ENCODE measurements around the gene ADORA1. TPM values are rescaled to one million over a fixed set of nuclear protein-coding genes. Genes with fewer than 3 reads are reported as not detected.

ADORA1 gene
- total and polyA plus RNA-seq, 10 of the 15 experiments (the other 5 are each of a cell fraction or from before 2014, with no cell fraction given), result not detected

DNA sequence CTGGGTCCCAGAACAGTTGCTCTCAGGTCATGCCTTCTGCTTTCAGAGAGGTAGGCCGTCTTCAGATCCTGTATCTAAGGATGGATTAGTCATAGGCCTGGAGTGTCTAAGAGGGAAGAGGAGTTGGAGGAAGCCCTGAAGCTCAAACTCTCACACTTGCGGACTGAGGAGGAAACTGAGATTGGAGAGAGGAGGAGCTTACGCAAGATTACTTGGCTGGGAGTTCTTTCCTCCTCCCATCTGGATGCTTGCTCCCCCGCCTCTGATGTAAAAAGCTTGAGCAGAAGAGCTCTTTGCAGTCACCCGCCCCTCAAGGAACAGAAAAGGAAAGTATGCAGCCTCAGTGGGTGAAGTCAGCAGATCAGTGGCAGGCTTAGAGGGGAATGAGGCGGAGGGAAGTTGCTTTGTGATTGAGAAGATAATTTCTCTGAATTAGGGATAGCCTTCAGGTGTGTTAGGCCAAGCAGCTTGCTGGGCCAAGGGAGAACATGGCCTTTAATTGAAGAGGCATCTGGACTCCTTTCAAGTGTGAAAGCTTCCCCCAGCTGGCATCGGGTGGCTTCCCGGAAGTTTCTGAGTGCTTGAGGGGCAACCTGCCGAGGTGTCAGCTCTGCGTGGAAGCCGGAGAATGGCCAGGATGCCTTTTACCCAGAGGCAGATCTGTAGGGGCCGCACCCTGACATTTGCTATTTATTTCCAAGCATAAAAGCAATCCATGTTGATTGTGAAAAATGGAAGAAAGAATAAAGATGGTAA is 6.6 kb downstream of the ADORA1 start:
- Histone ChIP-seq H3K4me2 (ENCODE audit: control insufficient read depth, insufficient read depth) (no peak overlapping the region), H3K36me3 (ENCODE audit: control insufficient read depth in 2 of 2, insufficient read depth in 2 of 2, low read length in 1 of 2) (no peaks in the 10 kb centered on the region), H3K27me3 (replicated peaks in 1 of 2; ENCODE audit: control insufficient read depth in 2 of 2, insufficient read depth in 2 of 2, low read length in 1 of 2) (peaks cover 9 to 10% of the 10 kb centered on the region in 2 experiments), H3K4me3 (no peak overlapping the region), H3K79me2 (ENCODE audit: control insufficient read depth, insufficient read depth, low read length) (no peaks in the 10 kb centered on the region), H3K4me1 (ENCODE audit: control insufficient read depth, insufficient read depth, low read length) (no peaks in the 10 kb centered on the region), H4K20me1 (ENCODE audit: control insufficient read depth, insufficient read depth) (no peaks in the 10 kb centered on the region), H2AFZ (ENCODE audit: control insufficient read depth, low read depth, low read length) (no peak overlapping the region), H3K9me3 (replicated peaks; ENCODE audit: control insufficient read depth, insufficient read depth, low read length) (no peaks in the 10 kb centered on the region), H3K27ac (ENCODE audit: control insufficient read depth, insufficient read depth) (no peak overlapping the region), H3K9ac (ENCODE audit: control insufficient read depth, insufficient read depth, low read length) (no peak overlapping the region)
- RAD21 ChIA-PET (ENCODE audit: unreplicated experiment), result no interaction called here
- POLR2A ChIA-PET, result no interaction called here
- WGBS (ENCODE audit: insufficient coverage, insufficient replicate concordance, low lambda C conversion rate, missing lambda C conversion rate), result 38% methylated on average over 12 of the region's 12 CpGs
- SMC1A ChIA-PET (ENCODE audit: uncharacterized antibody, unreplicated experiment), result interaction anchor here (0.9 kb wide), 1 partner anchor 93 kb away, joined by 3 read pairs; no protein-coding TSS in a partner anchor
- no peak for FAIRE-seq
- intact Hi-C loops (cut with micrococcal nuclease; ENCODE audit: unreplicated experiment), result no loop called here
- CTCF ChIA-PET, result interaction anchor here (0.5 to 1.3 kb wide), 4 partner anchors 77 to 557 kb away, joined by 3 read pairs; no protein-coding TSS in a partner anchor
- in situ Hi-C loops (cut with MboI), result no loop called here
- TF ChIP-seq BCL11A (IDR thresholded peaks at IDR 0.05; ENCODE audit: low read depth, low read length) (no peak), JUND (IDR thresholded peaks at IDR 0.05; ENCODE audit: low read depth, low read length) (no peak), RBBP5 (conservative IDR thresholded peaks at IDR 0.05) (no peak), BRCA1 (IDR thresholded peaks at IDR 0.05; ENCODE audit: low read depth, low read length) (no peak), LARP7 (IDR thresholded peaks at IDR 0.05) (no peak), BACH1 (IDR thresholded peaks at IDR 0.05; ENCODE audit: borderline replicate concordance) (no peak), MXI1 (IDR thresholded peaks at IDR 0.05; ENCODE audit: low read depth, low read length) (no peak), YY1 (IDR thresholded peaks at IDR 0.05; ENCODE audit: low read depth, low read length) (no peak), RAD51 (IDR thresholded peaks at IDR 0.05) (no peak), RB1 (IDR thresholded peaks at IDR 0.05; ENCODE audit: borderline replicate concordance) (no peak), POU2F2 (IDR thresholded peaks at IDR 0.05; ENCODE audit: borderline replicate concordance, low read depth, low read length) (no peak), CBFB (IDR thresholded peaks at IDR 0.05; ENCODE audit: low read depth) (no peak), JUNB (IDR thresholded peaks at IDR 0.05) (no peak)
- TF ChIP-seq, protein P1, sequence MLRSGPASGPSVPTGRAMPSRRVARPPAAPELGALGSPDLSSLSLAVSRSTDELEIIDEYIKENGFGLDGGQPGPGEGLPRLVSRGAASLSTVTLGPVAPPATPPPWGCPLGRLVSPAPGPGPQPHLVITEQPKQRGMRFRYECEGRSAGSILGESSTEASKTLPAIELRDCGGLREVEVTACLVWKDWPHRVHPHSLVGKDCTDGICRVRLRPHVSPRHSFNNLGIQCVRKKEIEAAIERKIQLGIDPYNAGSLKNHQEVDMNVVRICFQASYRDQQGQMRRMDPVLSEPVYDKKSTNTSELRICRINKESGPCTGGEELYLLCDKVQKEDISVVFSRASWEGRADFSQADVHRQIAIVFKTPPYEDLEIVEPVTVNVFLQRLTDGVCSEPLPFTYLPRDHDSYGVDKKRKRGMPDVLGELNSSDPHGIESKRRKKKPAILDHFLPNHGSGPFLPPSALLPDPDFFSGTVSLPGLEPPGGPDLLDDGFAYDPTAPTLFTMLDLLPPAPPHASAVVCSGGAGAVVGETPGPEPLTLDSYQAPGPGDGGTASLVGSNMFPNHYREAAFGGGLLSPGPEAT (IDR thresholded peaks at IDR 0.05; ENCODE audit: low read depth), result no peak
- TF ChIP-seq, protein P2, sequence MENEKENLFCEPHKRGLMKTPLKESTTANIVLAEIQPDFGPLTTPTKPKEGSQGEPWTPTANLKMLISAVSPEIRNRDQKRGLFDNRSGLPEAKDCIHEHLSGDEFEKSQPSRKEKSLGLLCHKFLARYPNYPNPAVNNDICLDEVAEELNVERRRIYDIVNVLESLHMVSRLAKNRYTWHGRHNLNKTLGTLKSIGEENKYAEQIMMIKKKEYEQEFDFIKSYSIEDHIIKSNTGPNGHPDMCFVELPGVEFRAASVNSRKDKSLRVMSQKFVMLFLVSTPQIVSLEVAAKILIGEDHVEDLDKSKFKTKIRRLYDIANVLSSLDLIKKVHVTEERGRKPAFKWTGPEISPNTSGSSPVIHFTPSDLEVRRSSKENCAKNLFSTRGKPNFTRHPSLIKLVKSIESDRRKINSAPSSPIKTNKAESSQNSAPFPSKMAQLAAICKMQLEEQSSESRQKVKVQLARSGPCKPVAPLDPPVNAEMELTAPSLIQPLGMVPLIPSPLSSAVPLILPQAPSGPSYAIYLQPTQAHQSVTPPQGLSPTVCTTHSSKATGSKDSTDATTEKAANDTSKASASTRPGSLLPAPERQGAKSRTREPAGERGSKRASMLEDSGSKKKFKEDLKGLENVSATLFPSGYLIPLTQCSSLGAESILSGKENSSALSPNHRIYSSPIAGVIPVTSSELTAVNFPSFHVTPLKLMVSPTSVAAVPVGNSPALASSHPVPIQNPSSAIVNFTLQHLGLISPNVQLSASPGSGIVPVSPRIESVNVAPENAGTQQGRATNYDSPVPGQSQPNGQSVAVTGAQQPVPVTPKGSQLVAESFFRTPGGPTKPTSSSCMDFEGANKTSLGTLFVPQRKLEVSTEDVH (IDR thresholded peaks at IDR 0.05; ENCODE audit: low read depth, partially characterized antibody), result no peak
- TF ChIP-seq, protein P3, sequence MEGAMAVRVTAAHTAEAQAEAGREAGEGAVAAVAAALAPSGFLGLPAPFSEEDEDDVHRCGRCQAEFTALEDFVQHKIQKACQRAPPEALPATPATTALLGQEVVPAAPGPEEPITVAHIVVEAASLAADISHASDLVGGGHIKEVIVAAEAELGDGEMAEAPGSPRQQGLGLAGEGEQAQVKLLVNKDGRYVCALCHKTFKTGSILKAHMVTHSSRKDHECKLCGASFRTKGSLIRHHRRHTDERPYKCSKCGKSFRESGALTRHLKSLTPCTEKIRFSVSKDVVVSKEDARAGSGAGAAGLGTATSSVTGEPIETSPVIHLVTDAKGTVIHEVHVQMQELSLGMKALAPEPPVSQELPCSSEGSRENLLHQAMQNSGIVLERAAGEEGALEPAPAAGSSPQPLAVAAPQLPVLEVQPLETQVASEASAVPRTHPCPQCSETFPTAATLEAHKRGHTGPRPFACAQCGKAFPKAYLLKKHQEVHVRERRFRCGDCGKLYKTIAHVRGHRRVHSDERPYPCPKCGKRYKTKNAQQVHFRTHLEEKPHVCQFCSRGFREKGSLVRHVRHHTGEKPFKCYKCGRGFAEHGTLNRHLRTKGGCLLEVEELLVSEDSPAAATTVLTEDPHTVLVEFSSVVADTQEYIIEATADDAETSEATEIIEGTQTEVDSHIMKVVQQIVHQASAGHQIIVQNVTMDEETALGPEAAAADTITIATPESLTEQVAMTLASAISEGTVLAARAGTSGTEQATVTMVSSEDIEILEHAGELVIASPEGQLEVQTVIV (IDR thresholded peaks at IDR 0.05; ENCODE audit: borderline replicate concordance, partially characterized antibody), result no peak
- DNase-seq (ENCODE audit: low read depth, low spot score), result no peak
- ATAC-seq, result no peak
- BruUV-seq (replicated peaks), result no TSS peak

All from GM12878 (cell line).